ENCODE measurements around the gene ARHGEF37.
"Not testable (repeated sequence)": the region's sequence is repeated elsewhere in the genome, so short reads cannot be mapped to it uniquely, and the experiment has no call there.

ARHGEF37 gene

DNA sequence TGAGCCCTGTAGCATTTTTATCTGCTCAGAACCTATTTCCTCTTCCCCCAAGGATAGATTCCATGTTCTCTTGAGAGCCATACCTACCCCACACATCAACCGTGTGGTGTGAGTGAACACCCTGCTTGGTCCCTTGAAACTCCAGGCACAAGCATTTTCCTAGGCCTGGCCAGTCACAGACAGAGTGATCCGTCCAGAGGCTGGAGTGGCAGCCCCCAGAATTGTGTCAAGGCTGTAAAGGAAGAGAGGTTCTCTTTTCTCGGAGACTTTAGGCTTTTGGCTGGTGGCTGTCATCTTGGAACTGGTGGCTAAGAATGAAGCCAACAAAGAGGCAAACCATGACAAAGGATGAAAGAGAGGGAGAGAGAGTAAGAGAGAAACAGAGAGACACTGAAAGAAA is 66.0 kb downstream of the ARHGEF37 start:
- Histone ChIP-seq H3K9me3 (ENCODE audit: control insufficient read depth, insufficient read depth, low read length) (no peaks in the 10 kb centered on the region), H3K27me3 (ENCODE audit: control insufficient read depth, insufficient read depth, low read length) (no peaks in the 10 kb centered on the region), H3K27ac (ENCODE audit: low read length) (no peak overlapping the region), H3K4me1 (ENCODE audit: control insufficient read depth, insufficient read depth, low read length) (no peaks in the 10 kb centered on the region), H3K4me3 (ENCODE audit: low read length) (no peak overlapping the region), H3K36me3 (ENCODE audit: control insufficient read depth, insufficient read depth, low read length) (no peaks in the 10 kb centered on the region)
- DNase-seq (ENCODE audit: low read depth, low spot score) = no peak
- no CpG with 5 or more reads among the region's 3 CpGs for WGBS (ENCODE audit: insufficient coverage, insufficient read length)

DNA sequence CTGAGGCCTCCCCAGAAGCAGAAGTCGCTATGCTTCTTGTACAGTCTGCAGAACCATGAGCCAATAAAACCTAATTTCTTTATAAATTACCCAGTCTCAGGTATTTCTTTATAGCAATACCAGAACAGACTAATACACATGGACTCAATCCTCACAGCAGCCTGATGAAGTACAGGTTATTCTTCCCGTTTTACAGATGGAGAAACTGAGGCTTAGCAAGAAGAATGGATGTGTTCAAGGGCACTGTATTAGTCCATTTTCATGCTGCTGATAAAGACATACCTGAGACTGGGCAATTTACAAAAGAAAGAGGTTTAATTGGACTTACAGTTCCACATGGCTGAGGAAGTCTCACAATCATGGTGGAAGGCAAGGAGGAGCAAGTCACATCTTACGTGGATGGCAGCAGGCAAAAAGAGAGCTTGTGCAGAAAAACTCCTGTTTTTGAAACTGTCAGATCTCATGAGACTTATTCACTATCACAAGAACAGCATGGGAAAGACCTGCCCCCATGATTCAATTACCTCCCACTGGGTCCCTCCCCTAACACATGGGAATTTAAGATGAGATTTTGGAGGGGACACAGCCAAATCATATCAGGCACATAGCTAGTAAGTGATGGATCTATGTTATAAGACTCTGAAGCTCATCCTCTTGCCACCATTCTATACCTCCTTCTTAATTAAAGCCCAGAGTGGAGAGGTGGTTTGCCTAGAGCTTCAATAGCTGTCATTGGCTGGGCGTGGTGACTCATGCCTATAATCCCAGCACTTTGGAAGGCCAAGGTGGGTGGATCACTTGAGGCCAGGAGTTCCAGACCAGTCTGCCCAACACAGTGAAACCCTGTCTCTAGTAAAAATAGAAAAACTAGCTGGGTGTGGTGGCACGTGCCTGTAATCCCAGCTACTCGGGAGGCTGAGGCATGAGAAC is 67.4 kb downstream of the ARHGEF37 start:
- not testable (repeated sequence) for H3K4me1 ChIP-seq (ENCODE audit: control insufficient read depth, insufficient read depth, low read length); H3K27me3 ChIP-seq (ENCODE audit: control insufficient read depth, insufficient read depth, low read length); H3K9me3 ChIP-seq (ENCODE audit: control insufficient read depth, insufficient read depth, low read length); DNase-seq (ENCODE audit: low read depth, low spot score); H3K36me3 ChIP-seq (ENCODE audit: control insufficient read depth, insufficient read depth, low read length); H3K27ac ChIP-seq (ENCODE audit: low read length); H3K4me3 ChIP-seq (ENCODE audit: low read length)
- WGBS (ENCODE audit: insufficient coverage, insufficient read length) = no CpG with 5 or more reads among the region's 6 CpGs

DNA sequence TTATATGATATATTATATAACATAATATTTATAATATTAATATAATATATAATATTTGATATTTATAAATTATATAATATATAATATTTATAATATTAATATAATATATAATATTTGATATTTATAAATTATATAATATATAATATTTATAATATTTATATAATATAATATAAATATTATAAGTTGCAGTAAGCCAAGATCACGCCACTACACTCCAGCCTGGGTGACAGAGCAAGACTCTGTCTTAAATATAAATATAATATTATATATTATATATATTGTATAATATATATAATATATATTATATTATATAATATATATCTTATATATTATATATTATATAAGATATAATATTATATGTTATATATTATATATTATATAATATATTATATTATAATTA is 68.4 kb downstream of the ARHGEF37 start:
- DNase-seq (ENCODE audit: low read depth, low spot score); H3K4me1 ChIP-seq (ENCODE audit: control insufficient read depth, insufficient read depth, low read length); H3K36me3 ChIP-seq (ENCODE audit: control insufficient read depth, insufficient read depth, low read length); H3K27ac ChIP-seq (ENCODE audit: low read length); H3K27me3 ChIP-seq (ENCODE audit: control insufficient read depth, insufficient read depth, low read length); H3K9me3 ChIP-seq (ENCODE audit: control insufficient read depth, insufficient read depth, low read length); H3K4me3 ChIP-seq (ENCODE audit: low read length): not testable (repeated sequence)
- WGBS (ENCODE audit: insufficient coverage, insufficient read length) = no CpG with 5 or more reads among the region's 1 CpG

DNA sequence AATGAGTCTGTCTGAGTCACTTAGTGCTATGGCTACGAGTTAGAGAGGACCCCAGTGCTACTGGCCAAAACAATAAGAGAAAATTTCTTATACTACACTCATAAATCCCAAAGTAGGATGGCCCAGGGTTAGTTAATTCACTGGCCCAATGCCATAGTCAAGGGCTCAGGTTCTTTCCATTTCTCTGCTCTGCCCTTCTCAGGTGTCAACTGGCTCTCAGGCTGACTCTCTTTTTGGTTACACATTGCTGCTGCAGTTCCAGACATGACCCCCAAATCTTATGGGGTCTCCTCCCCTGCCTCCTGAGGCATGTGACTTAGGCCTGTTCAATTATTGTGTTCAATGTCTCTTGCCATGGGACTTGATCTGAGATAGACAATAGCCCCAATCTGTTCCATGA is 70.4 kb downstream of the ARHGEF37 start:
- Histone ChIP-seq H3K4me1 (ENCODE audit: control insufficient read depth, insufficient read depth, low read length) (no peaks in the 10 kb centered on the region), H3K4me3 (ENCODE audit: low read length) (no peak overlapping the region), H3K27ac (ENCODE audit: low read length) (no peak overlapping the region), H3K9me3 (ENCODE audit: control insufficient read depth, insufficient read depth, low read length) (no peaks in the 10 kb centered on the region), H3K36me3 (ENCODE audit: control insufficient read depth, insufficient read depth, low read length) (no peaks in the 10 kb centered on the region), H3K27me3 (ENCODE audit: control insufficient read depth, insufficient read depth, low read length) (no peaks in the 10 kb centered on the region)
- WGBS (ENCODE audit: insufficient coverage, insufficient read length) = no CpG with 5 or more reads among the region's 1 CpG
- no peak for DNase-seq (ENCODE audit: low read depth, low spot score)

DNA sequence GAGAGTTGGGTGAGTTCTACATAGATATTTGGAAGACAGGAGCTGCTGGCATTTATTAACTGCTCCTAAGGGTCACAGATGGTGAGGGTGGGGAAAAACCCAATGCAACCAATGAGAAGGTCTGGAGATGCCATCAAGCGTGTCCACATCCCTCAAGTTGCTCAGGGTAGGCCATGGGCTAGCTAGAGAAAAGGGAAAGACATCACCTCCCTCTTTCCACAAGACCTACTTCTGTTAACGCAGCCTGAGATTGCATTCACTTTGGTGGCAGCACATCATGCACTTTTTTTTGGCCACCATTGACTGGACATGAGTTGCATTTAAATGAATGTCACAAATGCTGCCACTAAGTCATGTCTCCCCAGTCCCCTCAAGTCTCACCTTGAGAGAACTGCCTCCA is 71.4 kb downstream of the ARHGEF37 start:
- no peak for DNase-seq (ENCODE audit: low read depth, low spot score)
- H3K27ac ChIP-seq (ENCODE audit: low read length) = no peak overlapping the region
- H3K27me3 ChIP-seq (ENCODE audit: control insufficient read depth, insufficient read depth, low read length) = no peaks in the 10 kb centered on the region
- no peaks in the 10 kb centered on the region for H3K36me3 ChIP-seq (ENCODE audit: control insufficient read depth, insufficient read depth, low read length)
- no peaks in the 10 kb centered on the region for H3K9me3 ChIP-seq (ENCODE audit: control insufficient read depth, insufficient read depth, low read length)
- H3K4me3 ChIP-seq (ENCODE audit: low read length) = no peak overlapping the region
- WGBS (ENCODE audit: insufficient coverage, insufficient read length) = no CpG with 5 or more reads among the region's 2 CpGs
- no peaks in the 10 kb centered on the region for H3K4me1 ChIP-seq (ENCODE audit: control insufficient read depth, insufficient read depth, low read length)

DNA sequence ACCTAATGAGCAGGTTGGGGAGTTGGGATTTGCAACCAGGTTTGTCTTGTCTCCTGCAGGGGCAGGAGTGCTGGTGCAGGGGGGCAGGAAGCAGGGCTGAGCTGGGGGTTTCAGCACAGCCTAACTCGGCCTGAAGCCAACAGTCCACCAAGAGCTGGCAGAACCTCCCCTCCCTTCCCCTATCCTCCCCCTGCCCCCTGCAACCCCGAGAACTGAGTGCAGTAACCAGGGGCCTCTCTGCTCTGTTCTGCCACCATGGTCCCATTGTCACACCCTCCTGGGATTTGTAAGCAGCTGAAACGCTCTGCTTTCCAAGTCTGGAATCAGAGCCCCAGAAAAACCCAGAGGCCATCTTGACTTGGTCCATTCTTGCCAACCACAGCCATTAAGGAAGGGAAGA is 72.9 kb downstream of the ARHGEF37 start:
- WGBS (ENCODE audit: insufficient coverage, insufficient read length) = no CpG with 5 or more reads among the region's 3 CpGs
- Histone ChIP-seq H3K36me3 (ENCODE audit: control insufficient read depth, insufficient read depth, low read length) (no peaks in the 10 kb centered on the region), H3K27me3 (ENCODE audit: control insufficient read depth, insufficient read depth, low read length) (no peaks in the 10 kb centered on the region), H3K4me1 (ENCODE audit: control insufficient read depth, insufficient read depth, low read length) (no peaks in the 10 kb centered on the region), H3K4me3 (ENCODE audit: low read length) (no peak overlapping the region), H3K27ac (ENCODE audit: low read length) (no peak overlapping the region), H3K9me3 (ENCODE audit: control insufficient read depth, insufficient read depth, low read length) (no peaks in the 10 kb centered on the region)
- DNase-seq (ENCODE audit: low read depth, low spot score) = no peak

DNA sequence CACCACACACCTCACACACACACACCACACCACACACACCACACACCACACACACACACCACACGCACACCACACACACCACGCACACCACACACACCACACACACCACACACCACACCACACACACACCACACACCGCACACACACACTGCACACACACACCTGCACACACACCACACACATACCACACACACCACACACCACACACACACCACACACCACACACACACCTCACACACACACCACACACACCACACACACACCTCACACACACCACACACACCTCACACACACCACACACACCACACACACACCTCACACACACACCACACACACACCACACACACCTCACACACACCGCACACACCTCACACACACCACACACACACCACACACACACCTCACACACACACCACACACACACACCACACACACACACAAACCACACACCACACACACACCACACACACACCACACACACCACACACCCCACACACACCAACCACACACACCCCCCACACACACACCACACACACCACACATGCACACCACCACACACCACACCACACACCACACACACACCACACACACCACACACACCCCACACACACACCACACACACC is 73.7 kb downstream of the ARHGEF37 start:
- H3K27me3 ChIP-seq (ENCODE audit: control insufficient read depth, insufficient read depth, low read length) = no peaks in the 10 kb centered on the region
- DNase-seq (ENCODE audit: low read depth, low spot score) = no peak
- WGBS (ENCODE audit: insufficient coverage, insufficient read length) = 100% methylated on average over 2 of the region's 4 CpGs
- H3K9me3 ChIP-seq (ENCODE audit: control insufficient read depth, insufficient read depth, low read length) = no peaks in the 10 kb centered on the region
- H3K4me1 ChIP-seq (ENCODE audit: control insufficient read depth, insufficient read depth, low read length) = no peaks in the 10 kb centered on the region
- no peak overlapping the region for H3K27ac ChIP-seq (ENCODE audit: low read length)
- no peak overlapping the region for H3K4me3 ChIP-seq (ENCODE audit: low read length)
- no peaks in the 10 kb centered on the region for H3K36me3 ChIP-seq (ENCODE audit: control insufficient read depth, insufficient read depth, low read length)

DNA sequence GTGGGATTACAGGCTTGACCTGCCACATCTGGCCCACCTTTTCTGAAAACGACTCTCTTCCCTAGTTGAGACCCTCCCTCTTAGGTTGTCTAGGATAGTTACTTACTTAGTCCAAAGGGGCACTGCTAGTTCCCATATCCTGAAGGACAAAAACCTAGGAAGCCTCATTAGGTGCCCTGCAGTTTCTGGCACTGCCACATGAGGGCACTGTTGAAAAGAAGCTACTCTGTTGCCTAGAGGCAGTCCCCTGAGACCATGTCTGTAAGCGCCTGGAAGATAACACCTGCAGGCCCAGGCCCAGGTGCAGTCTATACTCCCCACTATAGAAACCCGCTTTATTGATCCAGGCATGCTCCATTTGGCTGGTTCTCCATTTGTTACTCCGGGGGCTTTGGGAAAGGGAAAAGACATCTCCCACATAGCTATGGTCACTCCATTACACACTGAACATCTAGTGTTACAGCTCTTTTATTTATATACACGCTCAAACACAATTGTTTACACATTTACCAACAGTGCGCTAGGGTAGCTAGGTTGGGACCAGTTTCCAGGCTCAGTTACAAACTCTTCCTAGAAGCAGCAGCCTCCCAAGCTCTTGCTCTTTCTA is 75.4 kb downstream of the ARHGEF37 start:
- no peaks in the 10 kb centered on the region for H3K36me3 ChIP-seq (ENCODE audit: control insufficient read depth, insufficient read depth, low read length)
- H3K9me3 ChIP-seq (ENCODE audit: control insufficient read depth, insufficient read depth, low read length) = no peaks in the 10 kb centered on the region
- H3K4me1 ChIP-seq (ENCODE audit: control insufficient read depth, insufficient read depth, low read length) = no peaks in the 10 kb centered on the region
- WGBS (ENCODE audit: insufficient coverage, insufficient read length) = no CpG with 5 or more reads among the region's 6 CpGs
- H3K4me3 ChIP-seq (ENCODE audit: low read length) = no peak overlapping the region
- H3K27me3 ChIP-seq (ENCODE audit: control insufficient read depth, insufficient read depth, low read length) = no peaks in the 10 kb centered on the region
- H3K27ac ChIP-seq (ENCODE audit: low read length) = no peak overlapping the region
- peak; percentile 64 for DNase-seq (ENCODE audit: low read depth, low spot score)

DNA sequence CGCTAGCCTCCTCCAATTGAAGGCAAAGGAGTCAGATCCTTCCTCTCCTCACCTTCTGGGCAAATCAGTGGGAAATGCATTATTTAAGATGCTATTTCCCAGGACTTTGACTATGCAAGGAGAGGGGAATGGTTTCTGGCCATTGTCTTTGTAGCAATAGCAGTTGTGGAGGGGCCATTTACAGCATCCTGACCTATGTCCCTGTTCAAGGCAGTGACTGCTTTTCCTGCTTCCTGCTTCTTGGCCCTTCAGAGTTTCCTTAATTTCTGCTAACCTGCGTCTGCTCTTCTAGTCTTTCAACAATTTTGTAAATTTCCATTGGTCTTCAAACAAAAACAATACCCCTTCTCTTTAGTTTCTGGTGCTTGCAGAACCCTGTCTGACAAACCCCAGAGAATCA is 76.0 kb downstream of the ARHGEF37 start:
- Histone ChIP-seq H3K27ac (ENCODE audit: low read length) (no peak overlapping the region), H3K4me3 (ENCODE audit: low read length) (no peak overlapping the region), H3K4me1 (ENCODE audit: control insufficient read depth, insufficient read depth, low read length) (no peaks in the 10 kb centered on the region), H3K9me3 (ENCODE audit: control insufficient read depth, insufficient read depth, low read length) (no peaks in the 10 kb centered on the region), H3K27me3 (ENCODE audit: control insufficient read depth, insufficient read depth, low read length) (no peaks in the 10 kb centered on the region), H3K36me3 (ENCODE audit: control insufficient read depth, insufficient read depth, low read length) (no peaks in the 10 kb centered on the region)
- no CpG with 5 or more reads among the region's 2 CpGs for WGBS (ENCODE audit: insufficient coverage, insufficient read length)
- DNase-seq (ENCODE audit: low read depth, low spot score) = no peak

DNA sequence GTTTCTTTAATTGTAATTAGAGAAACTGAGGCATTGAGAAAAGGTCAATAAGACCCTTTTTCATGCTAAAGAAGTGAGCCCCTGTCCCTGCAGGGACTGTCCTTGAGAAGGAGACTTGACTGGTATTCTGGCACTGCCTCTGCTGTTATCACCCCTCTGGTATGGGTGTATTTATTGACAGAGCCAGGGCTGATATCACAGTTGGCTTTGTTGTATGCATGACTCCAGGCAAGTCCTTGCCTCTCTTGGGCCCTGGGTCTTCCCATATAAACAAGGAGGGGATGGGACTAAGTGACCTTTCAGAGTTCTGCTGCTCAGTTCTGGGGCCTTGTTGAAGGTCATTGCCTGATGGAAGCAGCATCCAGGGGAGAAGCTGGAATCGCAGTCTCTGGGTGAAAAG is 77.0 kb downstream of the ARHGEF37 start:
- Histone ChIP-seq H3K27me3 (ENCODE audit: control insufficient read depth, insufficient read depth, low read length) (no peaks in the 10 kb centered on the region), H3K4me1 (ENCODE audit: control insufficient read depth, insufficient read depth, low read length) (no peaks in the 10 kb centered on the region), H3K4me3 (ENCODE audit: low read length) (no peak overlapping the region), H3K9me3 (ENCODE audit: control insufficient read depth, insufficient read depth, low read length) (no peaks in the 10 kb centered on the region), H3K36me3 (ENCODE audit: control insufficient read depth, insufficient read depth, low read length) (no peaks in the 10 kb centered on the region), H3K27ac (ENCODE audit: low read length) (no peak overlapping the region)
- no CpG with 5 or more reads among the region's 1 CpG for WGBS (ENCODE audit: insufficient coverage, insufficient read length)
- no peak for DNase-seq (ENCODE audit: low read depth, low spot score)
